Central memory CD8-positive, alpha-beta T cell (primary cell): ENCODE data around the gene GMPR2.

ENCODE experiments used
- ATAC-seq: fragments of 150-1000 bp; cut with Tn5 transposase; replicated peaks from 2 replicates; pipeline ENCODE4 v1.10.0; 2022; ENCODE audit warnings: mild to moderate bottlenecking, moderate FRiP score, moderate number of reproducible peaks; ENCODE audit not compliant: poor library complexity, severe bottlenecking; ENCODE audit errors: extremely low read depth
- DNase-seq, 2 donors: peaks; one replicate each; pipeline ENCODE4 v3.0.0; 2021; ENCODE audit warnings: low spot score in 2 of 2
- H3K27ac Mint-ChIP-seq: one replicate; pipeline ENCODE4 v1.8.0; 2022; ENCODE audit warnings: low read depth, mild to moderate bottlenecking, moderate library complexity, mixed read lengths
- H3K27me3 Mint-ChIP-seq: one replicate; pipeline ENCODE4 v1.8.0; 2022; ENCODE audit warnings: mixed read lengths
- H3K36me3 Mint-ChIP-seq: one replicate; pipeline ENCODE4 v1.8.0; 2022; ENCODE audit warnings: mild to moderate bottlenecking, moderate library complexity, mixed read lengths; ENCODE audit not compliant: insufficient read depth
- H3K4me1 Mint-ChIP-seq: one replicate; pipeline ENCODE4 v1.8.0; 2022; ENCODE audit warnings: mixed read lengths
- H3K4me3 Mint-ChIP-seq: one replicate; pipeline ENCODE4 v1.8.0; 2022; ENCODE audit warnings: mild to moderate bottlenecking, moderate library complexity, mixed read lengths
- H3K9me3 Mint-ChIP-seq: one replicate; pipeline ENCODE4 v1.8.0; 2022; ENCODE audit warnings: mixed read lengths

The GMPR2 gene

GRCh38 chr14:24271134-24271833 lies 38.6 kb downstream of the GMPR2 start, which contains the start of gene RABGGTA:
RABGGTA (minus strand) TSS chr14:24271597; CDS start chr14:24271115, 482 bp downstream.
- peaks cover 28% of the 10 kb centered on the region for H3K4me1 Mint-ChIP-seq

DNA sequence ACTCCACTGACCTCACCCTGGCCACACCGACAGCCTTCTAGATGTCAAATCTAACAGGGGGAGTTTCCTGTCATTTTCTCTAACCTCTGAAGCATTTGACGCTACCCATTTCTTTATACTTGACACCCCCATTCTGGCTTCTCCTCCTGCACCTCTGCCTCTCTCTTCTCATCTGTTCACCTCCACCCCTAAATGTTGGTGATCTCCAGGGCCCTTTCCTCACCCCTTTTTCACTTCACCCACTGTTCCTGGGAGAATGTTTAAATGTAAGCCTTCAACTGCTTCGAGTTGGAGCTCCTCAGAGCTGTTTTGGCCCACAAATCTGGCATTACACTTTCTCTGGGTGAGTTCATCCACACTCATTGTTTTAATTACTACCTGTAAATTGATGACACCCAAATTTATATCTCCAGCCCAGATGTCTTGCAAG lies 39.1 kb downstream of the GMPR2 start:
- Mint-ChIP-seq H3K27ac (peak overlapping the region; percentile 87), H3K4me3 (peak overlapping the region; percentile 94), H3K9me3 (no peaks in the 10 kb centered on the region), H3K4me1 (peaks cover 31% of the 10 kb centered on the region), H3K36me3 (peaks cover 15% of the 10 kb centered on the region), H3K27me3 (no peaks in the 10 kb centered on the region)
- ATAC-seq (no peak), DNase-seq (no peak)

More at GRCh38 chr14:24271134-24271833, 38.6 kb downstream of the GMPR2 start, which contains the start of gene RABGGTA:
- H3K27me3 Mint-ChIP-seq: no peaks in the 10 kb centered on the region
- H3K9me3 Mint-ChIP-seq: no peaks in the 10 kb centered on the region
- peaks cover 17% of the 10 kb centered on the region for H3K36me3 Mint-ChIP-seq
- ATAC-seq (peak; percentile 92), DNase-seq (peak; percentile 85 to 95)
- H3K4me3 Mint-ChIP-seq: peak within 1 kb of the TSS; percentile 94
- peak within 1 kb of the TSS; percentile 87 for H3K27ac Mint-ChIP-seq

DNA sequence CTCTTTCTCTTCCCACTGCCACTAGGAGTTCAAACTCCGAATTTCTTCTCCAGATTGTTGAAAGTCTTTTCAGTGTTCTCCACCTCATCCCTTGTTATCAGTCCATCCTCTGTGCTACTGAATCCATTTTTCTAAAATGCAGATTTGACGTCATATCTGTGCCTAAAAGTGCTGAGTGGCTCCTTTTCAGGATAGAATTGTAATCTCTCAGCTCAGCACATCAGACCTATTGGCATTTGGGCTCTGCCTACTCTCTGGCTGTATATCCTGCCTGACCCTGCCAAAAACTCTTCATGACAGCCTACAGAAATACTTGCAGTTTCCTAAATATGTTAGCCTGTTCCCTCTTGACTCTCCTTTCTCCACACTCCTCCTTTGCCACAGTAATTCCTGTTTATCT lies 39.7 kb downstream of the GMPR2 start:
- peaks cover 31% of the 10 kb centered on the region for H3K4me1 Mint-ChIP-seq
- no peaks in the 10 kb centered on the region for H3K27me3 Mint-ChIP-seq
- ATAC-seq (no peak), DNase-seq (no peak)
- no peaks in the 10 kb centered on the region for H3K9me3 Mint-ChIP-seq
- H3K36me3 Mint-ChIP-seq: peaks cover 9% of the 10 kb centered on the region
- peak overlapping the region; percentile 94 for H3K4me3 Mint-ChIP-seq
- H3K27ac Mint-ChIP-seq: peak overlapping the region; percentile 87

DNA sequence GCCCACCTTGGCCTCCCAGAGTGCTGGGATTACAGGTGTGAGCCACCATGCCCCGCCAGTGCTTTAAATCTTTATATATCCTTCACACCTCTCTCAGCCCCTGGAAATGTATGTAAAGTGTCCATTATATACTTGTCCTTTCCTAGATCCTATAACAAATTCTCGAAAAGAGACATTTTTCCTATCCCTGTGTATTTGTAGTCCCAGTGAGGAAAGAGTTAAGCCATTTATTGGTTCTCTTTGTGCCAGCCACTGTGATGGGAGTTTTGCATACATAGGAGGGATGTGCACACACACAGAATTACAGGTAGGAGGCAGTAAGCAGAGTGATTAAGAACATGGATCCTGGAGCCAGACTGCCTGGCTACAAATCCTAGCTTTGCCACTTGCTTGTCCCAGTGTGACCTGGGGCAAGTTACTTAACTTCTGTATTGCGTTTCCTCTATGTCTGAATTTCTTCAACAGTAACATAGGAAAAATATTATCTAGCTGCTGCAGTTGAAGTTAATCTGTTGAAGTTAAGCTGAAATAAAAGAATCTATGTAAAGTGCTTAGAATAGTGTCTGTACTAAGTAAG lies 40.8 kb downstream of the GMPR2 start:
- Mint-ChIP-seq H3K27me3 (no peaks in the 10 kb centered on the region), H3K4me3 (no peak overlapping the region), H3K4me1 (peaks cover 35% of the 10 kb centered on the region), H3K9me3 (no peaks in the 10 kb centered on the region), H3K27ac (peak overlapping the region; percentile 87), H3K36me3 (peaks cover 9% of the 10 kb centered on the region)
- no peak for ATAC-seq
- no peak for DNase-seq

DNA sequence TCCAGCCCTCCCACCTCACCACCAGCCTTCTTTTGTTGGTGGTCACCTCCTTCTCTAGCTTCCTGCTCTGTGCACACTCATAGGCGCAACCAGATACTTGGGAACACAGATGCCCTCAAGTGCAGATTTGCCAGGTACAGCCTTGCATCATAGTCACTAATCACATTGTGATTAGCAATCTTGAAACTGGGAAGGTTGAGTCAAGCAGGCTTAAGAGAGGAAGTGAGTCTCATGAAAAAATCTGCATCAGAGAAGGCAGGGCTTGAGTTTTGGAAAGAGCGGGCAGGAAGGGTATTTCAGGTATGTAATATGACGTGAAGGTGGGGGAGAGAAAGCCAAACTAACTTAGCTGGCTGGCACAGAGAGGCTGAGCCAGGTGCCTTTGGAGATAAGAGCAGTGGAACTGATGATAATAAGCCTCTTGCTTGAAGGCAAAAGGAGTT lies 41.4 kb downstream of the GMPR2 start:
- Mint-ChIP-seq H3K36me3 (peaks cover 9% of the 10 kb centered on the region), H3K27ac (peak overlapping the region; percentile 2), H3K4me1 (peaks cover 42% of the 10 kb centered on the region), H3K9me3 (no peaks in the 10 kb centered on the region), H3K4me3 (no peak overlapping the region), H3K27me3 (no peaks in the 10 kb centered on the region)
- DNase-seq (no peak), ATAC-seq (no peak)

GRCh38 chr14:24277071-24277470 lies 44.3 kb downstream of the GMPR2 start:
- ATAC-seq (no peak), DNase-seq (no peak)
- Mint-ChIP-seq H3K27ac (peak overlapping the region; percentile 33), H3K36me3 (no peaks in the 10 kb centered on the region), H3K4me1 (peaks cover 32% of the 10 kb centered on the region), H3K4me3 (no peak overlapping the region), H3K27me3 (no peaks in the 10 kb centered on the region), H3K9me3 (no peaks in the 10 kb centered on the region)

DNA sequence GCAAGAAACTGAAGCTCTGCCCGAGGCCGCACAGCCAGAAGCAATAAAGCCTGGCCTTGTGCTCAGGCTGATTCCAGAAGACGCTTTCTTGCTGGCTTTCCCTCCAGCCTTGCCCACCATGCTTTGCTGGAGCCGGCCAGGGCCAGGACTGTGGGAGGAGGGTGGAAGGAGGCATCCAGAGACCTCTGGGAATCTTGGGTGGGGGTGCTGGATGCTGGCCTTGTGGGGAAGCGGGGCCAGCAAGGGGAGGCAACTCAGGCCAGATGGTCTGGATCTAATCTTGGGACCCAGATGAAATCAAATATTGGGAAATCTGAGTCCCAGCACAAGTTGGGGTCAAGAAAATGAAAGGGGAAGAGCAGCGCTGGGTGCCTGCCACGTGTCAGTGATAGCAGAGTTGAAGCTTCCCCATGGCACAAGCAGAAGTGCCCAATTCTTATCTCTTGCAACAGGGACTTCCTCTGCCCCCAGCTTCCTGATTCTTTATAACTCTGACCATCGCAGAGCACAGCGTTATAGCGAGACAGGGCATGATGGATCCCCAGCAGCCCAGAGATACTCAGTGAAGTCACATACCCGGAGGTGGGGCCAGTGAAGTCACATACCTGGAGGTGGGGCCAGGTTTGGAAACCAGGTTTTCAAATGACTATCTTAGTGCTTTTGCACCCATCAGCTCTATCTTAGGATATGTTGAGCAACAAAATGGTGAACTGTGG lies 45.0 kb downstream of the GMPR2 start:
- Mint-ChIP-seq H3K4me3 (no peak overlapping the region), H3K9me3 (no peaks in the 10 kb centered on the region), H3K36me3 (no peaks in the 10 kb centered on the region), H3K27me3 (no peaks in the 10 kb centered on the region), H3K27ac (peak overlapping the region; percentile 73), H3K4me1 (peaks cover 25% of the 10 kb centered on the region)
- no peak for ATAC-seq
- no peak for DNase-seq

DNA sequence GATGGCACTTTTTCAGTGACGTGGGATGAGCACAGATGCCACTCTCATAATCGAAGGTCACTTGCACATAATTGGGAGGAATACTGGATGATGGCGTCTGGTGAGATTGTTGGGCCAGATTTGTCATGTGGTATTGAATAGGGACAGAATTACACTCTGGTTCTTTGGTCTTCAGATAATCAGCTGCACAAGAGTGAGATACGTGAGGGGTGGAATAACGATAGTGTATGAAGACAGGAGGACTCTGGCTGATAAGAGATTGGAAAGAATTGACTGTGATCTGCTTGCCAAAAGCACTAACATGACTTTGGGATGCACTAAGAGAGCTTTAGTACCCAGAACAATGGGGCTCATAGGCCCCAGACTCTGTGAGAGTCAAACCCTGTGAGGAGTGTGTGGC lies 45.7 kb downstream of the GMPR2 start:
- H3K36me3 Mint-ChIP-seq: no peaks in the 10 kb centered on the region
- no peaks in the 10 kb centered on the region for H3K9me3 Mint-ChIP-seq
- H3K27me3 Mint-ChIP-seq: no peaks in the 10 kb centered on the region
- peaks cover 23% of the 10 kb centered on the region for H3K4me1 Mint-ChIP-seq
- DNase-seq (no peak), ATAC-seq (no peak)
- no peak overlapping the region for H3K4me3 Mint-ChIP-seq
- H3K27ac Mint-ChIP-seq: peak overlapping the region; percentile 73

- Mint-ChIP-seq H3K9me3 (no peaks in the 10 kb centered on the region), H3K4me3 (no peak overlapping the region), H3K27ac (peak overlapping the region; percentile 79), H3K27me3 (no peaks in the 10 kb centered on the region), H3K36me3 (no peaks in the 10 kb centered on the region), H3K4me1 (peaks cover 23% of the 10 kb centered on the region)
- DNase-seq (no peak), ATAC-seq (peak; percentile 64)
These were observed 46.8 kb downstream of the GMPR2 start for GRCh38 chr14:24279301-24280186.

DNA sequence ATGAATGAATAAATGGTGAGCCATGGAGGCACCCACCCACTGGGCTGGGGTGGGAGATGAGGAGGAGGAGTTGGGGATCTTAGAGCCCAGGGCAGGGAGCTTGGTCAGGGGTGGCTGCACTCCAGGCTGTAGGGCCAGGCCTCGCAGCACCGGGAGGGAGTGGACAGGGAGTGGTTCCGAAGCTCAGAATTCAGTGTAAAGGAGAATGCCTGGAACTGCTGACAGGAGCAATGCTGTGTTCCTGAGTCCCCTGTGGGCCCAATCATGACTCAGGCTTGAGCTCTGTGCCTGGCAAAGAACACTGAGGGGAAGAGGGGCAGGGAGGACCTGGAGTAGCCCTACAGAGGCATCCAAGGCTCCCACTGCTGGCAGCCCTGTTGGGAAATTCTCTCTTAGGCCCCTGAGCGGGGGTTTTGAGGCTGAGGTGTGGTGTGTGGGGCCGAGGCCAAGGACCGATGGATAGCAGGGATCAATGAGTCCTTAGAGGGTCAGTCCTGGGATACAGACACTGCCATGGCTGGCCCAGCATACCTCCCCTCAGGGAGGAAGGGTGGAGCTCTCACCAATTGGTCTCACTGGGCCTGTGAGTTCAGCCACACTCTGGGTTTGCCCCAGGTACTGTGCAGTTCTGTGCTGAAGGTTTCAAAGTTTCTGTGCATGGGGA lies 48.2 kb downstream of the GMPR2 start:
- ATAC-seq (no peak), DNase-seq (no peak)
- no peaks in the 10 kb centered on the region for H3K36me3 Mint-ChIP-seq
- no peaks in the 10 kb centered on the region for H3K27me3 Mint-ChIP-seq
- H3K27ac Mint-ChIP-seq: peak overlapping the region; percentile 47
- no peak overlapping the region for H3K4me3 Mint-ChIP-seq
- H3K4me1 Mint-ChIP-seq: peaks cover 23% of the 10 kb centered on the region
- H3K9me3 Mint-ChIP-seq: no peaks in the 10 kb centered on the region

DNA sequence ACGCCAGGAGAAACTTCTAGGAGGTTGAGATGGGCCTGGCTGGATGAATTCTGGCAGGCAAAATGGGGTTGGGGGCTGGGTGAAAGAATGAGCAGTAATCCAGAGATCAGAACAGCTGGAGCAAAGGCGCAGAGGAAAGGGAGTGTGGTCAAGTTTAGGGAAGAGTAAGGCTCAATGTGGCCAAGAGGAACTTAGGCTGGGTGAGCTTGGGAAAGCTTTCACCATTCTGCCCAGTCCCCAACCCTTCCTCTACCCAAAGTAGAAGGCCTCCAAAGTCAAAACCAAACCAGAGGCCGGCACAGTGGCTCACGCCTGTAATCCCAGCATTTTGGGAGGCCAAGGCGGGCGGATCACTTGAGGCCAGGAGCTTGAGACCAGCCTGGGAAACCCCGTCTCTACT lies 48.9 kb downstream of the GMPR2 start:
- Mint-ChIP-seq H3K4me1 (peaks cover 22% of the 10 kb centered on the region), H3K27ac (no peak overlapping the region)

GRCh38 chr14:24282736-24283135 lies 50.0 kb downstream of the GMPR2 start:
- Mint-ChIP-seq H3K36me3 (no peaks in the 10 kb centered on the region), H3K9me3 (no peaks in the 10 kb centered on the region), H3K27ac (no peak overlapping the region), H3K4me1 (peaks cover 15% of the 10 kb centered on the region), H3K27me3 (no peaks in the 10 kb centered on the region), H3K4me3 (no peak overlapping the region)
- ATAC-seq (no peak), DNase-seq (no peak)

More for the DNA sequence above, 48.9 kb downstream of the GMPR2 start:
- Mint-ChIP-seq H3K9me3 (no peaks in the 10 kb centered on the region), H3K36me3 (no peaks in the 10 kb centered on the region), H3K4me3 (no peak overlapping the region), H3K27me3 (no peaks in the 10 kb centered on the region)
- ATAC-seq (no peak), DNase-seq (no peak)
